Pancreas (tissue), 10 donors: ENCODE data around the gene EPGN. TPM values are rescaled to one million over a fixed set of nuclear protein-coding genes. Genes with fewer than 3 reads are reported as not detected.

Source experiments
- ATAC-seq, 4 donors: fragments of 200-7000 bp; cut with Tn5 transposase; one replicate each; pipeline versions ENCODE4 v1.8.0 to v1.9.1; 2020; ENCODE audit warnings: mild to moderate bottlenecking in 4 of 4, moderate library complexity in 4 of 4
- DNase-seq, 6 donors: peaks; one replicate each; pipeline ENCODE4 v3.0.0-alpha.2; 2020
- FAIRE-seq: peaks from 2 replicates; lab custom pipeline; 2012; peaks lifted over from hg19 to GRCh38; lab: Jason Lieb, UNC
- H3K27ac ChIP-seq, 4 donors: fragments of 200-600 bp; sonication (generic); 1 replicate in 3 of 4; 2 replicates in 1 of 4; pipeline versions ENCODE4 v1.5.0 to v1.8.0; 2020
- H3K27me3 ChIP-seq, 4 donors: fragments of 200-600 bp; one replicate each; pipeline ENCODE4 v1.8.0; 2021
- H3K36me3 ChIP-seq, 3 donors: fragments of 200-600 bp; sonication (generic) in 1 of 3; one replicate each; pipeline versions ENCODE4 v1.5.0 to v1.8.0; 2020 to 2021
- H3K4me1 ChIP-seq, 3 donors: fragments of 200-600 bp; one replicate each; pipeline ENCODE4 v1.8.0; 2021
- H3K4me3 ChIP-seq, 4 donors: fragments of 200-600 bp; sonication (generic) in 2 of 4; one replicate each; pipeline versions ENCODE4 v1.5.0 to v1.8.0; 2020 to 2021
- H3K9me3 ChIP-seq, 4 donors: fragments of 200-600 bp; one replicate each; pipeline ENCODE4 v1.8.0; 2021
- WGBS, 2 donors: extraction: QIAGEN DNeasy Blood & Tissue Kit; methylation state at CpG; one replicate each; pipeline ENCODE4 v1.1.7; 2013; 5-methylcytosine and 5-hydroxymethylcytosine counted together
- intact Hi-C, 3 donors: fragments of 100-400 bp; cut with DNase I; formaldehyde crosslinking; loops; one replicate each; pipeline versions ENCODE4 v1.11.1 to v1.14.2; 2022
- polyA plus RNA-seq, 2 donors: library from polyadenylated mRNA; stranded (reverse); fragments of 200-250 nt; gene quantifications; one replicate each; pipeline ENCODE4 v1.2.3, GENCODE V29; 2013
- total RNA-seq, 6 donors: library from RNA; stranded (reverse); fragmentation: NEBNext Ultra II Directional in 4 of 6; extraction: Animal tissue kit (Norgen Biotek cat#: 25700) in 4 of 6; gene quantifications; one replicate each; pipeline versions ENCODE4 v1.2.1 to v1.2.4, GENCODE V29; 2021 to 2023
- TF ChIP-seq, protein P1 (sequence below), 4 donors: fragments of 200-600 bp; sonication (generic) in 3 of 4; IDR thresholded peaks; one replicate each; pipeline versions ENCODE4 v1.5.0 to v1.8.0; 2021; ENCODE audit warnings: antibody characterized with exemption in 4 of 4
- donor health status: healthy with polysubstance abuse.
- donor health status: DM: no; HTN: no; CAD: no; lungs with moderate emphysema.
- donor health status: DM: no; HTN: no; CAD: no.
- donor health status: control.
- donor health status: control.
- donor health status: Bipolar disorder and iron deficiency.
- donor health status: DM: yes; HTN: yes; CAD: no.
- donor health status: DM: no; HTN: no; CAD: no.
- donor health status: DM: no; HTN: no; CAD: no.
- donor health status: DM: yes; HTN: yes; CAD: no.

Gene EPGN
- total and polyA plus RNA-seq, 8 donors = 0.24 TPM; not detected in 7

DNA sequence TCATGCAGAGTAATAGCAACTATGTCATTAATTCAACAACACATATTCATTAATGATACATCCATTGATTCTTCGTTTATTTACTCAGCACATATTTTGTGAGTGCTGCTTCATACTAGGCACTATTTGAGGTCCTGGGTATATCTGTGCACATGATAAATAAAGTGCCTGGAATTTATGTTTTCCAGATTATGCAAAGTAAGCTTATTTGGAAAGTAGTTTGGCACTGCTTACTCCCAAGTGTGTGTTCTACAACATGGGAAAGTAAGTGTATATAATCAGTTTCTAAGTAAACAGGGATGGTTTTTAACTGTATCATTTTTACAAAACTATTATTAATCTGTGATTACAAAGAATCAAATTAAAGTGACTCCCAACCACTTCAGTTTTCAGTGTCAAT is 16.8 kb upstream of the EPGN start:
- Histone ChIP-seq H3K36me3 (no peaks in the 10 kb centered on the region), H3K4me1 (no peaks in the 10 kb centered on the region), H3K27me3 (no peaks in the 10 kb centered on the region), H3K9me3 (no peaks in the 10 kb centered on the region), H3K27ac (no peak overlapping the region), H3K4me3 (no peak overlapping the region)
- TF ChIP-seq, protein P1, sequence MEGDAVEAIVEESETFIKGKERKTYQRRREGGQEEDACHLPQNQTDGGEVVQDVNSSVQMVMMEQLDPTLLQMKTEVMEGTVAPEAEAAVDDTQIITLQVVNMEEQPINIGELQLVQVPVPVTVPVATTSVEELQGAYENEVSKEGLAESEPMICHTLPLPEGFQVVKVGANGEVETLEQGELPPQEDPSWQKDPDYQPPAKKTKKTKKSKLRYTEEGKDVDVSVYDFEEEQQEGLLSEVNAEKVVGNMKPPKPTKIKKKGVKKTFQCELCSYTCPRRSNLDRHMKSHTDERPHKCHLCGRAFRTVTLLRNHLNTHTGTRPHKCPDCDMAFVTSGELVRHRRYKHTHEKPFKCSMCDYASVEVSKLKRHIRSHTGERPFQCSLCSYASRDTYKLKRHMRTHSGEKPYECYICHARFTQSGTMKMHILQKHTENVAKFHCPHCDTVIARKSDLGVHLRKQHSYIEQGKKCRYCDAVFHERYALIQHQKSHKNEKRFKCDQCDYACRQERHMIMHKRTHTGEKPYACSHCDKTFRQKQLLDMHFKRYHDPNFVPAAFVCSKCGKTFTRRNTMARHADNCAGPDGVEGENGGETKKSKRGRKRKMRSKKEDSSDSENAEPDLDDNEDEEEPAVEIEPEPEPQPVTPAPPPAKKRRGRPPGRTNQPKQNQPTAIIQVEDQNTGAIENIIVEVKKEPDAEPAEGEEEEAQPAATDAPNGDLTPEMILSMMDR (IDR thresholded peaks at IDR 0.05) = no peak
- intact Hi-C loops = no loop called here
- no peak for FAIRE-seq
- no peak for ATAC-seq
- no peak for DNase-seq
- 80 to 93% methylated on average over 1 of the region's 1 CpG for WGBS, 2 donors

GRCh38 chr4:74292111-74292870 is 16.0 kb upstream of the EPGN start:
- no peak for DNase-seq
- intact Hi-C loops = no loop called here
- Histone ChIP-seq H3K27me3 (no peaks in the 10 kb centered on the region), H3K9me3 (no peaks in the 10 kb centered on the region), H3K27ac (no peak overlapping the region), H3K4me3 (no peak overlapping the region), H3K36me3 (no peaks in the 10 kb centered on the region), H3K4me1 (no peaks in the 10 kb centered on the region)
- ATAC-seq = no peak
- TF ChIP-seq, protein P1 (IDR thresholded peaks at IDR 0.05) = no peak
- no peak for FAIRE-seq

DNA sequence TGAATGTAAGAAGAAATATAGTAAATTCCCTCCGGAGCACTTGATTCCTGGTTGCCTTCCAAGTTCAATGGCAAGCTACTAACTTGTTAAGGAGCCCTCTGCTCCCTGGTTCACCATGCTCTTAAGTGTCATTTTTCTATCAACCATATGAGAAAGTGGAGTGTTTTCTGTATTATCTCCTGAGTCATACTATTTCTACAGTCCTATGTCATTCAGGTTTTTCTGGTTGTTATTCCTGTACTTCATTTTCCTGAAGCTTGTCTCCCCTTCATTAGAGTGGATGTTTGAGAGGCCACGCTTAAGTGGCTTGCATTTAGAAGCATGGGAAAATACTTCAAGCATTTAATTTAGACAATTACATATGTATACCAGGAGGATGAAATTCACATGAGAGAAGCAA is 14.7 kb upstream of the EPGN start:
- FAIRE-seq = no peak
- 85 to 97% methylated on average over 2 of the region's 2 CpGs for WGBS, 2 donors
- ATAC-seq = no peak

DNA sequence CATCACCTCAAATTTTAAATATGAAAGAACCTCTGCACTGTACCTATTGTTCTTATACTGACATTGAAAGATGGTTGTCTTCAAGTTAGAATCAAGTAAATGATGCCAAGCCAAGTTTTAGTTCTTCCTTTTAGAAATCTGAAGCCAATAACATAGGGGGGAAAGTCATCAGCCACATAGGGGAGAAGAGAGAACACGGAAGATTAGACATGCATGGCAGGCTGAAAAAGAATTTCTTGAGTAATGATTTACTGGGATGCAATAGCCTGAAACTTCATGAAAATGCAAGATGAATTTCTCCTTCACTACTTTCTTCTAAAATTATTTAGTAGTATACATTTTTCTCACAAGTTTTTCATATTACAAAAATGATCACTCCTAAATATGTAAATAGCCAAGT is 13.6 kb upstream of the EPGN start:
- H3K36me3 ChIP-seq = no peaks in the 10 kb centered on the region
- H3K4me1 ChIP-seq = no peaks in the 10 kb centered on the region
- H3K9me3 ChIP-seq = no peaks in the 10 kb centered on the region
- FAIRE-seq = no peak
- TF ChIP-seq, protein P1 (IDR thresholded peaks at IDR 0.05) = no peak
- no peaks in the 10 kb centered on the region for H3K27me3 ChIP-seq
- no peak for DNase-seq
- no peak for ATAC-seq
- no peak overlapping the region for H3K27ac ChIP-seq
- intact Hi-C loops = no loop called here
- 86 to 92% methylated on average over 1 of the region's 1 CpG for WGBS, 2 donors
- no peak overlapping the region for H3K4me3 ChIP-seq

More for the DNA sequence above, 14.7 kb upstream of the EPGN start:
- no peak overlapping the region for H3K27ac ChIP-seq
- no peaks in the 10 kb centered on the region for H3K4me1 ChIP-seq
- no peaks in the 10 kb centered on the region for H3K36me3 ChIP-seq
- H3K4me3 ChIP-seq = no peak overlapping the region
- no peaks in the 10 kb centered on the region for H3K9me3 ChIP-seq
- no peak for DNase-seq
- intact Hi-C loops = no loop called here
- TF ChIP-seq, protein P1 (IDR thresholded peaks at IDR 0.05) = no peak
- no peaks in the 10 kb centered on the region for H3K27me3 ChIP-seq

DNA sequence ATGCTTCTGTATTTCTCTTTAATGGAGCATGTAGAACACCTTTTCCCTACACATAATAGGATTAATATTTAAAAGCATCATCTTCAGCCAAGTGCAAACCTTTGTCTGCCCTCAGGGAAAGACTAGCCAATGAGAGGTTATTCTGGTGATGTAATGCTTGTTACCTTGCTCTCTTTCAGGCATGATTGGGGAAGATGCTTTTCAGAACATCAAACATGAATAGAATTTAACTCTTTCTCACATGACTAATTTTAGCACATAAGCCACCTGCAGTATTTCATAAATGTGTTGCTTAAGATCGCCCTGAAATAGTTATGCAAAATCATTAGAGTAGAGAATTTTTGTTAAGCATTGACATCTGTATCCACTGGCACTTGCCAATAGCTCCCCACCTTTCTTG is 10.7 kb upstream of the EPGN start:
- FAIRE-seq = no peak

More for the DNA sequence above, 10.7 kb upstream of the EPGN start:
- no peaks in the 10 kb centered on the region for H3K9me3 ChIP-seq
- no peaks in the 10 kb centered on the region for H3K36me3 ChIP-seq
- H3K4me1 ChIP-seq = no peaks in the 10 kb centered on the region
- intact Hi-C loops = no loop called here
- TF ChIP-seq, protein P1 (IDR thresholded peaks at IDR 0.05) = no peak
- no peaks in the 10 kb centered on the region for H3K27me3 ChIP-seq
- no peak overlapping the region for H3K4me3 ChIP-seq
- 76 to 88% methylated on average over 1 of the region's 1 CpG for WGBS, 2 donors
- no peak for DNase-seq
- H3K27ac ChIP-seq = no peak overlapping the region
- ATAC-seq = no peak
